Stimulated activated CD4-positive, alpha-beta T cell treated with anti-CD3 and anti-CD28 coated beads, Interleukin-2, amount 100 ng/mL, for 24 hours (primary cell): Measurements from ENCODE around the gene FAM89B.
A peak's percentile ranks its signal among the peaks of the same experiment; 100 is the strongest.

Experiments used
- DNase-seq, 2 donors: peaks; one replicate each; pipeline ENCODE4 v3.0.0-alpha.2; 2020

Gene FAM89B

GRCh38 chr11:65575568-65576231 lies 3.4 kb downstream of the FAM89B start, which contains the start of gene EHBP1L1:
Gene EHBP1L1 (plus strand): TSS chr11:65576053. CDS start chr11:65576303, 250 bp downstream.
- DNase-seq: peak; percentile 74 to 84

- peak in 1 of 2 donors; percentile 51 for DNase-seq
Measured at GRCh38 chr11:65576232-65576866, 4.0 kb downstream of the FAM89B start.

GRCh38 chr11:65576867-65577755 lies 4.8 kb downstream of the FAM89B start:
- peak in 1 of 2 donors; percentile 64 for DNase-seq

- no peak for DNase-seq
Measured at GRCh38 chr11:65577756-65578109, 5.4 kb downstream of the FAM89B start.

- no peak for DNase-seq
Measured at GRCh38 chr11:65578134-65578533, 5.8 kb downstream of the FAM89B start.

GRCh38 chr11:65578667-65579066 lies 6.3 kb downstream of the FAM89B start:
- no peak for DNase-seq

GRCh38 chr11:65579291-65579690 lies 7.0 kb downstream of the FAM89B start:
- no peak for DNase-seq

GRCh38 chr11:65580031-65580692 lies 7.8 kb downstream of the FAM89B start:
- DNase-seq: no peak

- DNase-seq: no peak
Measured at GRCh38 chr11:65580756-65581155, 8.4 kb downstream of the FAM89B start.

- DNase-seq: no peak
Measured at GRCh38 chr11:65581928-65582327, 9.6 kb downstream of the FAM89B start.

GRCh38 chr11:65583589-65583988 lies 11.3 kb downstream of the FAM89B start:
- no peak for DNase-seq

- DNase-seq: no peak
Measured at GRCh38 chr11:65584106-65584505, 11.8 kb downstream of the FAM89B start.

GRCh38 chr11:65584723-65585171 lies 12.4 kb downstream of the FAM89B start:
- no peak for DNase-seq

GRCh38 chr11:65585396-65586246 lies 13.3 kb downstream of the FAM89B start:
- DNase-seq: no peak

GRCh38 chr11:65586247-65586630 lies 13.9 kb downstream of the FAM89B start:
- no peak for DNase-seq

GRCh38 chr11:65586676-65587075 lies 14.3 kb downstream of the FAM89B start:
- no peak for DNase-seq

GRCh38 chr11:65588199-65589054 lies 16.1 kb downstream of the FAM89B start:
- DNase-seq: peak; percentile 76 to 79

- DNase-seq: no peak
Measured at GRCh38 chr11:65589444-65590239, 17.3 kb downstream of the FAM89B start.

GRCh38 chr11:65590240-65590738 lies 18.0 kb downstream of the FAM89B start:
- DNase-seq: no peak
